ENCODE measurements around the gene GRIN2A. TPM values are rescaled to one million over a fixed set of nuclear protein-coding genes. Genes with fewer than 3 reads are reported as not detected.

GRIN2A gene
- total RNA-seq, 4 donors from 2014 or later, result 0.25 to 26.1 (median 13.5) TPM

GRCh38 chr16:9868606-9869149 is 313.6 kb downstream of the GRIN2A start:
- ATAC-seq, result no peak
- 91% methylated on average over 1 of the region's 2 CpGs; no CpG with 5 or more reads in 1 of the 2 donors for WGBS, 2 donors (ENCODE audit: low coverage in 1 of 2)
- no peaks in the 10 kb centered on the region for H3K36me3 ChIP-seq
- H3K4me3 ChIP-seq, result no peak overlapping the region
- peaks cover 0 to 31% (median 0%) of the 10 kb centered on the region in 3 donors for H3K4me1 ChIP-seq
- H3K9me3 ChIP-seq, result no peaks in the 10 kb centered on the region
- no peaks in the 10 kb centered on the region for H3K27me3 ChIP-seq
- TF ChIP-seq POLR2AphosphoS5 (IDR thresholded peaks at IDR 0.05) (no peak), POLR2A (IDR thresholded peaks at IDR 0.05) (no peak), CTCF (IDR thresholded peaks at IDR 0.05) (no peak), EP300 (IDR thresholded peaks at IDR 0.05) (no peak)
- no peak overlapping the region for H3K27ac ChIP-seq

GRCh38 chr16:9867176-9867575 is 315.1 kb downstream of the GRIN2A start:
- Histone ChIP-seq H3K36me3 (no peaks in the 10 kb centered on the region), H3K27ac (no peak overlapping the region), H3K27me3 (no peaks in the 10 kb centered on the region), H3K4me1 (peaks cover 0 to 31% (median 0%) of the 10 kb centered on the region in 3 donors), H3K9me3 (no peaks in the 10 kb centered on the region), H3K4me3 (no peak overlapping the region)
- no peak for ATAC-seq
- TF ChIP-seq CTCF (IDR thresholded peaks at IDR 0.05) (no peak), POLR2AphosphoS5 (IDR thresholded peaks at IDR 0.05) (no peak), POLR2A (IDR thresholded peaks at IDR 0.05) (no peak), EP300 (IDR thresholded peaks at IDR 0.05) (no peak)
- WGBS, 2 donors (ENCODE audit: low coverage in 1 of 2), result 75 to 82% methylated on average over 1 of the region's 1 CpG

GRCh38 chr16:9864461-9864860 is 317.8 kb downstream of the GRIN2A start:
- Histone ChIP-seq H3K36me3 (no peaks in the 10 kb centered on the region), H3K27me3 (no peaks in the 10 kb centered on the region), H3K4me3 (no peak overlapping the region), H3K4me1 (peaks cover 0 to 13% (median 0%) of the 10 kb centered on the region in 3 donors), H3K9me3 (no peaks in the 10 kb centered on the region), H3K27ac (no peak overlapping the region)
- ATAC-seq, result no peak
- TF ChIP-seq POLR2AphosphoS5 (IDR thresholded peaks at IDR 0.05) (no peak), POLR2A (IDR thresholded peaks at IDR 0.05) (no peak), CTCF (IDR thresholded peaks at IDR 0.05) (no peak), EP300 (IDR thresholded peaks at IDR 0.05) (no peak)
- 78 to 79% methylated on average over 3 of the region's 3 CpGs for WGBS, 2 donors (ENCODE audit: low coverage in 1 of 2)

- ATAC-seq, result no peak
- 71 to 79% methylated on average over 3 to 4 of the region's 4 CpGs for WGBS, 2 donors (ENCODE audit: low coverage in 1 of 2)
- no peaks in the 10 kb centered on the region for H3K27me3 ChIP-seq
Observed at GRCh38 chr16:9862327-9862726, 319.9 kb downstream of the GRIN2A start.

More at GRCh38 chr16:9862327-9862726, 319.9 kb downstream of the GRIN2A start:
- Histone ChIP-seq H3K27ac (no peak overlapping the region), H3K36me3 (no peaks in the 10 kb centered on the region), H3K9me3 (no peaks in the 10 kb centered on the region), H3K4me1 (peaks cover 0 to 5% (median 0%) of the 10 kb centered on the region in 3 donors), H3K4me3 (no peak overlapping the region)
- TF ChIP-seq POLR2A (IDR thresholded peaks at IDR 0.05), result no peak
- TF ChIP-seq POLR2AphosphoS5 (IDR thresholded peaks at IDR 0.05), result no peak
- no peak for TF ChIP-seq CTCF (IDR thresholded peaks at IDR 0.05)
- no peak for TF ChIP-seq EP300 (IDR thresholded peaks at IDR 0.05)

Data from gastroesophageal sphincter (tissue), 4 donors.